GM21423 (cell line): ENCODE measurements around the gene SETDB2.

Experiments
- ATAC-seq: cut with Tn5 transposase; IDR thresholded peaks from one replicate; pipeline ENCODE4 v1.9.1; 2021; ENCODE audit warnings: mild to moderate bottlenecking, moderate library complexity; ENCODE audit not compliant: unreplicated experiment

The SETDB2 gene

DNA sequence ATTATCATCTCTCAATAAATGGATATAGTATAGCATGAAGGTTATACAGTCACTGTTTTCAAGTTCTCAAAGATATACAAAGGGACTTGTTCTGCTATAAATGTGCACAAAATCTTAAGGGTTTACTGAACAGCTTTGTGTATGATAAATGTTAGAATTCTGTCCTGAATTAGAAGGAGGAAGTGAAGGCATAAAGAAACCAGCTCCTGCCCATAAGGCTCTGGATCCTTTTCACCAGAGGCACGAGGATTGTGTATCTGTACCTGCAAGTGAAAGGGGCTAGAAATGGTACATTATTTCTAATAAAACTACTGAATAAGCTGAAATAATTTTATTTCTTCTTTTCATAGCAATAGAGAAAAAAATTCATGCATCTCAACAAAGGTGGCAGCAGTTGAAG is 84.1 kb downstream of the SETDB2 start:
- no peak for ATAC-seq

DNA sequence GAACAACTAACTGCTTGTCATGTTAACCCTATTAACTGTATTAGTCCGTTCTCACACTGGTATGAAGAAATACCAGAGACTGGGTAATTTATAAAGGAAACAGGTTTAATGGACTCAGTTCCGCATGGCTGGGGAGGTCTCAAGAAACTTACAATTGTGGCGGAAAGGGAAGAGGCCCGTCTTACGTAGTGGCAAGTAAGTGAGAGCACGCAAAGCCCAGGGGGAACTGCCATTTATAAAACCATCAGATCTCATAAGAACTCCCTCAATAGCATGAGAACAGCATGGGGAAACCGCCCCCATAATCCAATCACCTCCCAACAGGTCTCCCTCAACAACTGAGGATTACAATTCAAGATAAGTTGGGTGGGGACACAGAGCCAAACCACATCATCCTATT is 86.4 kb downstream of the SETDB2 start:
- ATAC-seq = peak; percentile 55

DNA sequence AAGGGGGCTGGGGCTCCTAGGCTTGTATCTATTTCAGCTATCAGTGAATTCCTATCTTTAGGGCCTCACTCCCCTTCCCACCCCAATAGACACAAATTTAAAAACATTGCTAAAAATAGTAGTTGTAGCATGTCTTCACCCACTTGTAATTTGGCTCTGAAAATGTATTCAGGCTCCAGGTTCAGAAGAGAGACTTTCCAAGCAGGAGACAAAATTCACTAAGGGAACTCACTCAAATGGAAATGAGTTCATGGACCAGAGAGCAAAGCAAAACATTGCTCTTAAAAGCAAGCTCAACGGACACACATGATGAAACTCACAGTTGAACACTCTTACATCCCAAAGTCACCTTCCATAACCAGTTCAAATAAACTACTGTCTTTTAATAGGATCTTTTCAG is 88.5 kb downstream of the SETDB2 start:
- ATAC-seq = no peak

DNA sequence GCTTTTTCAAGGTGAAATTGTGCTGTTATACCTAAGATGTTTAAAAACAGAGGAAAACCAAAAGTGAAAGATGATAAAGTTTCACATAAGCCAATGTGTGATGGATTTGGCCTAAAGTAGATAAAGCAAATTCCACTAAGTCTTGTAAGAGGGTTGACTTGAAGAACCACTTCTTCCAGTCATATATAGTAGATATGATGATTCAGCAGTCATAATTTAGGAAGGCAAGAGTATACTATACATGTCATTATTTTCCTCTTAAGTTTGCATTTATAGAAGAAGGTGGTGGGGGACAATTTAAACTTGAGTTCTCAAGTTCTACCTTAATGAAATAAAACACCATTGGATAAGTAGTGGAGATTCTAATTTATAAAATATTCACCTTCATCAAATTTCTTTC is 88.9 kb downstream of the SETDB2 start:
- ATAC-seq = no peak

DNA sequence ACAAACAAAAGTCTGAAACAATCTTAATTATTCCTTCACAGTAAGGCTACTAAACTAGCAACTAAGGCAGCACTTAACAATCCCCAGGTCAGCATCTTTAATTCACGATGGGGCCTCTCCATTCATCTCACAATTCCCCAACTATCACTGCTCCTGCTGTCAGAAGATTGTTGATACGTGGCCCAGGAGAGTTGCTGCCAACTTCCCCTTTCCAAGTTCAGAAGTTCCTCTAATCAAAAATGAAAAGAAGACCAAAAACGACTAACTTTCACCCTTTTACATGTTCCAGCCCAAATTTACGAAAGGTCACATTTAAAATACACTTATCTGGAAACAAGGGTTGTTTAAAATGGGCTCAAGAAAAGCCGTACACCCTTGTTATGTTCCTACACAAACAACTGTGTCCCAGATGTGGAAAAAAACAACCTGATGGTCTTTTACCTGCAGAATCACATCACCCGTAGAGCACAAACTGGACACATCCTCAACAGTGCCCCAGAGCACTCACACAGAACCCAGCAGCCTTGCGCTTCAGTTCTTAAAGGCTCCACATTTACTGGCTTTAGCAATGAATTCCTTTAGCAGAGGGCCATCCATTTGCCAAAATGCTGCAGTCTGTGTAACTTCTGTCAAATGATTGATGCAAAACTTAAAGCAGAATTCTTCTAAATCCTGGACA is 89.7 kb downstream of the SETDB2 start:
- ATAC-seq = no peak

DNA sequence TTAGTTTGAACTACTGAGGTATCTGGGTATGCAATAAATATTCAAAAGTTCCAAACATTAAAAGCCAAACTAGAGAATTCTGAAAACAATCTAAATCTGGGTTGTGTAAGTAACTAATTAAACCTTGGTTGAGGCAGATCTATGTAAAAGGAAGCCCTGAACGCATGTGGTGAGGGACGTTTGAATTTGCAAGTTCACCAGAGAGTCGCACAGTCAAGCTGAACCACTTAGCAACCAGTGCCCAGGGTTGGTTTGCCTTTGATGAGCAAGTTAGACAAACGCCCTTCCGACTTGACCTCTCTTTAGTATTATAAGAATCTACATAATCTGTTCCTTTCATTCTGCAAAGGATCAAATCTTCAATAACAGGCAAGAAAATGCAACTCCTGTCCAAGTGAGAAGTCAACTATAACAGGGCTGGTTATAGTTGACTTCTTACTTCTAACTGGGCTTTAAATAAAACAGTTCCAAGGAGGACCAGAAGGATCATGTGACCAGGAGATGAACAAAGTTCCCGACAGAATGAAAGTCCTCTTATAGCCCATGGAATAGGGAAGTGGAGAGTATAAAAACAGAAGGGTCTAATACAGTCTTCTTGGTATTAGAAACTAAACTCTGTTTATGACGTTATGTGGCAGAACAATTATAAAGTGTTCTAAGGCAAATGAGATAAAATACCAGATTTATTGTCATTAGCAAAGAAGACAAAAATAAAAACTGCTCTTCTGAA is 92.2 kb downstream of the SETDB2 start:
- ATAC-seq = peak; percentile 67

DNA sequence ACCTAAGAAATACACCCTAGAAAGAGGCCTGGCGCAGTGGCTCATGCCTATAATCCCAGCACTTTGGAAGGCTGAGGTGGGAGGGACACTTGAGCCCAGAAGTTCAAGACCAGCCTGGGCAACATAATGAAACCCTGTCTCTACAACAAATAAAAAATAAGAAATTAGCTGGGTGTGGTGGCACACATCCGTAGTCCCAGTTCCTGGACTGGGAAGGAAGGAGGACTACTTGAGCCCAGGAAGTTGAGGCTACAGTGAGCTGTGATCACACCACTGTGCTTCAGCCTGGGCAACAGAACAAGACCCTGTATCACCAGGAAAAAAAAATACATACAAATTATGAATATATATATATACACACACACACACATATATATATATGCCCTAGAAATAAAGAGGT is 94.3 kb downstream of the SETDB2 start:
- no peak for ATAC-seq

DNA sequence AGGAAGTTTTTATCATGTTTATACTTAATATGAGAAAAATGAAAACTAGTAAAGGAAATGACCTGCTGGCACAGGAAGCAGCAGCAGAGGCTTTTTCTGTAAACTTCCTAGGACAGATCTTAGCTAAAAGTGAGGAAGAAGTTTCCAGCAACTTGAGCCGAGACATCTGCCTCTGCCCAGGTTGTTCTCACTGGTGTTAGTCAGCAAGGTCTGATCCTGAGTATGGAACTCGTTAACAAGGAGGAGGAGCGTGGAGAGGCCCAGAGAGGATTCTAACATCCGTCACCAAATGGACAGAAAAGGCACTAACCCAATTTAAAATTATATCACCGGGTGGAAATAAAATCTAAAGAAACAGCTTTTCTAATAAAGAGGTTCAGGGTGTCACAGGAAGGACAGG is 95.2 kb downstream of the SETDB2 start:
- ATAC-seq = no peak

DNA sequence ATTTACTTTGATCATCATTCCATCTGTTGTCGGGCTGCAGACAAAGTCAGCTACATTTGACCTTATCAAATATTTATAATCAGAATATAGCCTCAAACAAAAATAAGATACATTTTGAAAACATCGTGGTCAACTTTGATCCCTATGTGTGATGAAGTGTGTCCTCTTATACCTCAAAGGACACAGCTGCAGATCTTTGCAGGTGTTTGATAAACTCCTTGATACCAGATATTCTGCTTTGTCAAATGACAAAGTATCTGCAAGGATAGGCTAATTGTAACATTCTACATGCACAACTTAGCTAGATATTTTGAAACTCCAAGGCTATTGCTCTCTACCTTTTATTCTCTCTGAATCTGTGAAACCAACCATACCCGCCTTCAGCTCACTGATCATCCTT is 95.7 kb downstream of the SETDB2 start:
- ATAC-seq = no peak

DNA sequence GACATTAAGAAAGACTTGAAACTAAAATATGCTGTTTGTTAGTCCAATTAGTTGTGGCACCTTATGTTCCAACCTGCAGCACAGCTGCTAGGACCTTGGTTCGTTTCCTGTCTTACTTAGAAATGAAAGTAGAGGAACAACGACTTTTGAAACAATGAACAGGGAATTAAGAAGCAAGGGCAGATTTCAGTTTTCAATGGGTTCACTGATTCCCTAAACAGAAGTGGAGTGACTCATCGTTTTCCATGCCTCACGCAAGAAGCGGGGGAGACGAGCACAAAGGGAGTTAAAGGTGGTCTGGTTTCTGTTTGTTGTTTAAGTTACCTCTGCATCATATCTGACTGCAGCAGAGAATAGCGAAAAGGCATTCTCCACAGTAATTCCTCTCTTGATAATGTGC is 96.5 kb downstream of the SETDB2 start:
- no peak for ATAC-seq

DNA sequence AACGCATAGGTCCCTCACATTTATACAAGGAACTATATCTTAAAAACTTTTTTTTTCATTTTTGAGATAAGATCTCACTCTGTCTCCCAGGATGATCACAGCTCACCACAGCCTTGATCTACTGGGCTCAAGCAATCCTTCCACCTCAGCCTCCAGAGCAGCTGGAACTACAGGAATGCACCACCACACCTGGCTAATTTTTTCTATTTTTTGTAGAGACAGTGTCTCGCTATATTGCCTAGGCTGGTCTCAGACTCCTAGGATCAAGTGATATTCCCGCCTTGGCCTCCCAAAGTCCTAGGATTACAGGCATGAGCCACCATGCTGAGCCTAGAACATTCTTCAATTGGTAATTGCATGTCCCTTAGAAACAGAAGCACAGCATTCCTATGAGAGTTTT is 99.6 kb downstream of the SETDB2 start:
- no peak for ATAC-seq
